SKM-1 treated with dmso at 0.1 percent for 144 hours (cell line): ENCODE results near the gene SLC22A25.
"Not testable (repeated sequence)": the region's sequence is repeated elsewhere in the genome, so short reads cannot be mapped to it uniquely, and the experiment has no call there.

ENCODE experiments used
- DNase-seq: peaks from one replicate; lab custom pipeline; 2025; ENCODE audit not compliant: unreplicated experiment; lab: John Stamatoyannopoulos, UW

SLC22A25 gene

GRCh38 chr11:63235471-63236461, 7.6 kb downstream of the SLC22A25 start:
- not testable (repeated sequence) for DNase-seq

GRCh38 chr11:63229815-63230214, 13.6 kb downstream of the SLC22A25 start:
- DNase-seq = no peak

- no peak for DNase-seq
Observed at GRCh38 chr11:63227521-63228107, 15.8 kb downstream of the SLC22A25 start.

- no peak for DNase-seq
Observed at GRCh38 chr11:63226488-63227114, 16.8 kb downstream of the SLC22A25 start.

GRCh38 chr11:63214093-63214492, 29.3 kb downstream of the SLC22A25 start:
- DNase-seq = no peak

GRCh38 chr11:63212742-63213141, 30.7 kb downstream of the SLC22A25 start:
- DNase-seq = peak; percentile 21

- DNase-seq = no peak
Observed at GRCh38 chr11:63210111-63210510, 33.3 kb downstream of the SLC22A25 start.
